GM20000 (cell line): Measurements from ENCODE around the gene IMMP2L.

ENCODE experiments used
- DNase-seq: peaks from one replicate; pipeline ENCODE4 v3.0.0; 2012; ENCODE audit warnings: low spot score
- TF ChIP-seq, protein P1 (sequence below): IDR thresholded peaks from 2 replicates; pipeline ENCODE4 v1.5.1; 2012; ENCODE audit warnings: mild to moderate bottlenecking, control low read depth; ENCODE audit errors: extremely low read depth, missing control alignments

Gene IMMP2L

GRCh38 chr7:110881721-110882120 lies 680.6 kb downstream of the IMMP2L start:
- DNase-seq = no peak
- TF ChIP-seq, protein P1, sequence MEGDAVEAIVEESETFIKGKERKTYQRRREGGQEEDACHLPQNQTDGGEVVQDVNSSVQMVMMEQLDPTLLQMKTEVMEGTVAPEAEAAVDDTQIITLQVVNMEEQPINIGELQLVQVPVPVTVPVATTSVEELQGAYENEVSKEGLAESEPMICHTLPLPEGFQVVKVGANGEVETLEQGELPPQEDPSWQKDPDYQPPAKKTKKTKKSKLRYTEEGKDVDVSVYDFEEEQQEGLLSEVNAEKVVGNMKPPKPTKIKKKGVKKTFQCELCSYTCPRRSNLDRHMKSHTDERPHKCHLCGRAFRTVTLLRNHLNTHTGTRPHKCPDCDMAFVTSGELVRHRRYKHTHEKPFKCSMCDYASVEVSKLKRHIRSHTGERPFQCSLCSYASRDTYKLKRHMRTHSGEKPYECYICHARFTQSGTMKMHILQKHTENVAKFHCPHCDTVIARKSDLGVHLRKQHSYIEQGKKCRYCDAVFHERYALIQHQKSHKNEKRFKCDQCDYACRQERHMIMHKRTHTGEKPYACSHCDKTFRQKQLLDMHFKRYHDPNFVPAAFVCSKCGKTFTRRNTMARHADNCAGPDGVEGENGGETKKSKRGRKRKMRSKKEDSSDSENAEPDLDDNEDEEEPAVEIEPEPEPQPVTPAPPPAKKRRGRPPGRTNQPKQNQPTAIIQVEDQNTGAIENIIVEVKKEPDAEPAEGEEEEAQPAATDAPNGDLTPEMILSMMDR = no peak

GRCh38 chr7:110880971-110881370 lies 681.3 kb downstream of the IMMP2L start:
- DNase-seq = no peak
- TF ChIP-seq, protein P1 = no peak

DNA sequence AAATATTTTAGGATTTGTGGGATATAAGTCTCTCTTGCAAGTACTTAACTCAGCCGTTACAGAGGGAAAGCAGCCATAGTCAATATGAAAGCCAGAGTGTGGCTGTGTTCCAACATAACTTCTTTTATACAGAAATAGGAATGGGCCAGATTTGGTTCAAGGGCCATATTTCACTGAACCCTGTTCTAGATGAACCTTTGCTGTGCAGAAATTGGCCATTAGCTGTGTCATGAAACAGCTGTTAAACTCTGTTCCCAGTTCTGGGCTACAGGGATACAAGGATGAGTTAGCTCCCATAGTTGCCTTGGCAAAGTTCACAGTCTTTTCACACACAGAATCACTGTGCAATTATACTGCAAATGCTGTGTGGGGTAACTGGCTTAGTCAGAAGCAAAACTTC lies 685.3 kb downstream of the IMMP2L start:
- TF ChIP-seq, protein P1 = no peak
- DNase-seq = no peak

GRCh38 chr7:110875346-110875745 lies 686.9 kb downstream of the IMMP2L start:
- DNase-seq = no peak
- TF ChIP-seq, protein P1 = no peak

- DNase-seq = no peak
- TF ChIP-seq, protein P1 = no peak
Observed at GRCh38 chr7:110871856-110872255, 690.4 kb downstream of the IMMP2L start.

- DNase-seq = no peak
- TF ChIP-seq, protein P1 = no peak
Observed at GRCh38 chr7:110870926-110871325, 691.4 kb downstream of the IMMP2L start.

GRCh38 chr7:110868458-110868857 lies 693.8 kb downstream of the IMMP2L start:
- TF ChIP-seq, protein P1 = no peak
- no peak for DNase-seq
